NCI-H526 treated with DMSO at 0.1 percent for 48 hours (cell line): ENCODE measurements around the gene C6orf52.
"Not testable (repeated sequence)": the region's sequence is repeated elsewhere in the genome, so short reads cannot be mapped to it uniquely, and the experiment has no call there.

Source experiments
- DNase-seq: peaks from one replicate; lab custom pipeline; 2025; lab: John Stamatoyannopoulos, UW

The C6orf52 gene

GRCh38 chr6:10696655-10697054, 2.2 kb upstream of the C6orf52 start:
- DNase-seq: no peak

- DNase-seq: peak; percentile 49
These were observed 756 bp upstream of the C6orf52 start for GRCh38 chr6:10695086-10695657.

DNA sequence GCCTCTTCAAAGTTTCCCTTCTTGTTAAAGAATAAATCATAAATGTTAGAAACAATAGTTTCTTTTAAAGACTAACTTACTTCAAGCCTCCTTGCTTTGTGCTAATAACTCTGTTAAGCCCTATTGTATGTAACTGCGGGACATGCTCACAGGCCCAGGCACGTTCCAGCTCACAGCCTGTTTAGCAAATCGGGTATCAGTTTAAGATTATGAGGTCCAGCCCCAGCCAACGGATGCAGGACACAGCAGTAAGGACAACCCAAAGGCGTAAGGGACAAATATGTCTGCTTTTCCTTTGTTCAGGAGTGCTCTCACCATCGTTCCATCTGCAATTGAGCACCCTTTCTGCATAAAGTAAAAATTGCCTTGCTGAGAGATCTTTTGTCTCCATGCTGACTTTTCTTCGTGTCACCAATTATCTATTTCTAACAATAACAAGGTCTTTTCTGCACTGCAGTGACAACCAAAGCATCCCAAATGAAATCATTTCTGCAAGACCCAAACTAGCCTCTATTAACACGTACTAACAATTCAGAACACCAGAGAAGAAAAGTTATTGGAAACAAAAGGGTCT, 1.4 kb downstream of the C6orf52 start:
- no peak for DNase-seq

DNA sequence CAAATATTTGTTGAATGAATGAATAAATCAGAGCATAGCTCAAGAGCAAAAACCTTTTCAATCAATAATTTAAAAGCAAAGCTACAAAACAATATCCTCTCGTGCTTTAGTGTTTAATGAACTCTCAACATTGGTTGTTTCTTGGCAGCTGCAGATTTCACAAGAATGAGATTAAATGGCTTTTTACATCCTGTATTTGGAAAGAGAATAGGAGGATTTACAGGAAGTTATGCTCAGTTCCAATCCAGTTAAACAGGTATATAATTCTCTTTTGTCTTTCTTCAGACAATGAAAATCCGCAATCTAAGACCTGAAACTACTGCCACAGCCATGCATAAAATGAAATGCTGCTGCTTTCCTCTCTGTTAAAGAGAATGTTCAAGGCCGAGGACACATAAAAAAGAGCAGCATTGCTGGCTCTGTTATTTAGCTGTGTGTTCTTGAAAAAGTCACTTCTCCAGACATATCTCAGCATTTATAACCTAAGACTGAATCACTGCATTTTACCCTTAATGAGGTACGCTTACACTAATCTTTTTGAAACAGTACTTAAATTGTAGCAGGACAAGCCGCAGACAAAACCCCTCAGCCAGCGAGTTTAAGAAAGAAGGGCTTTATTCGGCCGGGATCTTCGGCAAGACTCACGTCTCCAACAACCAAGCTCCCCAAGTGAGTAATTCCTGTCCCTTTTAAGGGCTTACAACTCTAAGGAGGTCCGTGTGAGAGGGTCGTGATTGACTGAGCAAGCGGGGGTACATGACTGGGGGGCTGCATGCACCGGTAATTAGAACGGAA, 3.6 kb downstream of the C6orf52 start:
- no peak for DNase-seq

DNA sequence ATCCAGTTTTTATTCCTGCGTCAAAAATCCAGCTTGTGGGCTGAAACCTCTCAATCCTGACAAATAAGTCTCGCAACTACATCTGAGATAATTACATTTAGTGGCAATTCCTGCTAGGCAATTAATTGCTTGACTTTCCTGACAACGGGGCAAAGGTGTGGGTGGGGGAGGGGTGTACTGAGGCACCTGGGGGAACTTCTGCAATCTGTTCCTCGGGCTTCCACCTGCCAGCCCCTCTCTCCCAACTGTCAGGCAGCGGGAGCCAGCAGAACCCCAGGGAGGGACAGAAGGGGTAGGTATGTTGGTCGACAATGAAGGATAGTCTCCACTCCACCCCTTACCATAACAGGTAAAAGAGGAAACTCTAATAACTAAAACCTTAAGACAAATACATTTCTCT, 6.8 kb downstream of the C6orf52 start:
- no peak for DNase-seq

DNA sequence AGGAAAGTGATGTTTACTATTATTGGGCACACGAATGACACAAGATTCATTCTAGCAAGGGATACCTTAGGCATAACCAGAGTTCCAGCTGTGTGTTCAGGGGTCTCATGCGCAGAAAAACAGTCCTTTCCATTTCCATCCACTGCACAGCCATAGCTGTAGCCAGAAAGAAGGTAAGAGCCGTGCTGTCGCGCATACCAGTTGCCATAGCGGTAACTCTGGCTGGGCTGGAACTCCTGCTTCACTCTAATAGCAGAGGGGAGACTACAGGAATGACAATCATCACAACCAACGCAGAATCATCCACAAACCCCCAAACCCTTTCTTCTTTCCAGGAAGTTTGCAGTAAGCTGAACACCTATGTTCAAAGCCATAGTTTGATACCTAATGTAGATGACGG, 7.5 kb downstream of the C6orf52 start:
- DNase-seq: no peak

- DNase-seq: no peak
These were observed 9.1 kb downstream of the C6orf52 start for GRCh38 chr6:10685092-10685915.

- no peak for DNase-seq
These were observed 9.8 kb downstream of the C6orf52 start for GRCh38 chr6:10684618-10685017.

- no peak for DNase-seq
These were observed 11.9 kb downstream of the C6orf52 start for GRCh38 chr6:10682355-10682988.

DNA sequence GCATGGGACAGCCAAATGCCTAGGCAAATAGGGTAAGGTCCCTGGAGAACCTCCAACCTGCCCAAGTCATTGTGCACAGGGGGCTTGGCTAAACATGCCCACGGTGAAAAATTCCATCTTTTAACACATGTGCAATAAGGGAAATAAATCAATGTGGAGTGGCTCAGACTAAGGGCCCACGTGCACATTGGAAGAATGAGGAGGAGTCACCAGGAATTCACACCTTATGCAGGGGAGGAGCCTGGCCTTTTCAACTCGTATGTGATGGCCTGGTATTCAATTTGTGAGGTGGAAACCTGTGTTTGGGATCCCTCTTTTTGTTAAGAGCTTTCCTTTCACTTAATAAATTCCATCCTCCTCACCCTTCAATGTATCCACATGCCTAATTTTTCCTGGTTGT, 12.6 kb downstream of the C6orf52 start:
- DNase-seq: no peak

DNA sequence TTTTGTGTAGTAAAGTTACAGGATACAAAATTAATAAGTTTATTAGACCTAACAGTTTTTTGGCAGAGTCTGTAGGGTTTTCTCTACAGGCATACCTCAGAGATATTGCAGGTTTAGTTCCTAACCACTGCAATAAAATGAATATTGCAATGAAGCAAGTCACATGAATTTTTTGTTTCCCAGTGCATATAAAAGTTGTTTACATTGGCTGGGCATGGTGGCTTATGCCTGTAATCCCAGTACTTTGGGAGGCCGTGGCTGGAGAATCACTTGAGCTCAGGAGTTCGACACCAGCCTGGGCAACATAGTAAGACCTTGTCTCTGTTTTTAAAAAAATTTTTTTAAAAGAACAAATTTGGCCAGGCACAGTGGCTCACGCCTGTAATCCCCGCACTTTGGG, 16.0 kb downstream of the C6orf52 start:
- no peak for DNase-seq

DNA sequence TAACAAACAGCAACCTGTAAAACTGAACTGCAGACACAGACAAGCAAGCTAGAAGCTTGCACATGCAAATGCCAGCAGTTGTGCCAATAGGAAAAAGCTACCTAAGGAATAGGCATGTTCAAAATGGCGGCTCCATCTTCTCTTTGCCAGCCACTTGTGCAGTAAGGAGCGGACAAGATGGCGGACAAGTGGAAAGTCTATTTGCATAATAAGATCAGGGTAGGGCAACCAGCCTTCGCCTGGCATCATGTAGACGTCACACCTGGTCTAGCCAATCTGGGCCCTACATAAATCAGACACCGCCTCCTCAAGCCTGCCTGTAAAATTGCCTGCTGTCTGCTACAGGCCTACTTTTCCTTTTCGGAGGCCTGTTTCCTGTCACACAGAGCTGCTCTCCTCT, 18.0 kb downstream of the C6orf52 start:
- no peak for DNase-seq

DNA sequence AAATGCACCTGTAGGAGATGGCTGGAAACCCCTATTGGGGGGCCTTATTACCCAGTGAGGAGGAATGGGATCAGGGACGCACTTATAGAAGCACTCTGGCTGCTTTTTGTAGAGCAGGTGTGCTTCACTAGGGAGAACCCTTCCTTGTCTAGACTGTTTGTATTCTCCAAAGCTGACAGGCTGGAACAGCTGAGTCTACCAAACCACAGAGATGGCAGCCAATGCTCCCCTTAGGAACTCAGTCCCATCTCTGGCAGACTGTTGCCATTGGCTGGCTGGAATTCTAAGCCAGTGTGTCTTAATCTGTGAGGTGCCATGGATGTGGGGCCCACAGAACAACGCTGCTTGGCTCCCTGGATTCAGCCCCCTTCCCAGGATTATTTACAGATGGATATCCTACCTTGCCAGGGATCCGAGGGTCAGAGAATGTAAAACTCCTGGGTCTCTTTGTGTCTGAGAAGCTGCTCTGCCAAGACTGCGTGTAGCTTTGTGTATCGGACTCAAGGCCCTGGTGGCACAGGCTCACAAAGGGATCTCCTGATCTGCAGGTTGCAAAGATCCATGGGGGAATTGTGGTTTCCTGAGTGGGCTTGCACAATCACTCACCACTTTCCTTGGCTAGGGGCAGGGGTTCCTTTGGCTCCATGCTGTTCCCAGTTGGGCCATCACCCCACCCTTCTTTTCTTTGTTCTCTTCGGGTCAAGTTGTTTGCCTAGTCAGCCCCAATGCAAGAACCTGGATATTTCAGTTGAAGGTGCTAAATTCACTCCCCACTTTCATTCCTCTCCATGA, 26.1 kb downstream of the C6orf52 start:
- no peak for DNase-seq

GRCh38 chr6:10665595-10665994, 28.8 kb downstream of the C6orf52 start:
- not testable (repeated sequence) for DNase-seq

DNA sequence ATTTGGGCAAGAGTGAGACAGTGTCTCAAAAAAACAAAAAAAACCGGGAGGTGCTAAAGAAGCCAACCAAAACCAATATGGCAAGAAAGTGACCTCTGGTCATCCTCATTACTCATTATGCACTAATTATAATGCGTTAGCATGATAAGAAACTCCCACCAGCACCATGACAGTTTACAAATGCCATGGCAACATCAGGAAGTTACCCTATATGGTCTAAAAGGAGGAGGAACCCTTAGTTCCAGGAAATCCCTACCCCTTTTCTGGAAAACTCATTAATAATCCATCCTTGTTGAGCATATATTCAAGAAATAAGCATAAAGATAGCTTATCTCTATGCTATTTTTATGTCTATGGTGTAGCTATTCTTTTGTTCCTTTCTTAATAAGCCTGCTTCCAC, 31.7 kb downstream of the C6orf52 start:
- no peak for DNase-seq

DNA sequence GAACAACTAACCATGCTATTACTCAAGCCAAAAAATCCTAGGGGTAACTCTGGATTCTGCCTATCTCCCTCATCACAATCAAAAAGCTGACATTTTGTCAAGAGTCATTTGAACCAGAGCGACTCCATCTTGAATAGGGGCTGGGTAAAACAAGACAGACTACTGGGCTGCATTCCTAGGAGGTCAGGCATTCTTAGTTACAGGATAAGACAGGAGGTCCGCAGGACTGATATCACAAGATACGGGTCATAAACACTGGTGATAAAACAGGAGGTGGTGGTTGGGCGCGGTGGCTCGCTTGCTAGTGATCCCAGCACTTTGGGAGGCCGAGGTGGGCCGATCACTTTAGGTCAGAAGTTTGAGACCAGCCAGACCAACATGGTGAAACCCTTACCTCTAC, 32.2 kb downstream of the C6orf52 start:
- DNase-seq: no peak

GRCh38 chr6:10660431-10661191, 33.8 kb downstream of the C6orf52 start:
- not testable (repeated sequence) for DNase-seq

DNA sequence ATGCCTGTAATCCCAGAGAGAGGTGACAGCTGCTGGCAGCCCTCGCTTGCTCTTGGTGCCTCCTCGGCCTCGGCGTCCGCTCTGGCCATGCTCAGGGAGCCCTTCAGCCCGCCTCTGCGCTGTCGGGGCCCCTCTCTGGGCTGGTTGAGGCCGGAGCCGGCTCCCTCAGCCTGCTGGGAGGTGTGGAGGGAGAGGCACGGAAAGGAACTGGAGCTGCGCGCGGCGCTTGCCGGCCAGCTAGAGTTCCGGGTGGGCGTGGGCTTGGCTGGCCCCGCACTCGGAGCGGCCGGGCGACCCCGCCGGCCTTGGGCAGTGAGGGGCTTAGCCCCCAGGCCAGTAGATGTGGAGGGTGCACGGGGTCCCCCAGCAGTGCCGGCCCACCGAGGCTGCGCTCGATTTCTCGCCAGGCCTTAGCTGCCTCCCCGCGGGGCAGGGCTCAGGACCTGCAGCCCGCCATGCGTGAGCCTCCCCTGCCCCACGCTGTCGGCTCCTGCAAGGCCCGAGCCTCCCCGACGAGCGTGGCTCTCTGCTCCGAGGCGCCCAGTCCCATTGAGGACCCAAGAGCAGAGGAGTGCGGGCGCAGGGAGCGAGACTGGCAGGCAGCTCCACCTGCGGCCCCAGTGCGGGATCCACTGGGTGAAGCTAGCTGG, 34.6 kb downstream of the C6orf52 start:
- no peak for DNase-seq

DNA sequence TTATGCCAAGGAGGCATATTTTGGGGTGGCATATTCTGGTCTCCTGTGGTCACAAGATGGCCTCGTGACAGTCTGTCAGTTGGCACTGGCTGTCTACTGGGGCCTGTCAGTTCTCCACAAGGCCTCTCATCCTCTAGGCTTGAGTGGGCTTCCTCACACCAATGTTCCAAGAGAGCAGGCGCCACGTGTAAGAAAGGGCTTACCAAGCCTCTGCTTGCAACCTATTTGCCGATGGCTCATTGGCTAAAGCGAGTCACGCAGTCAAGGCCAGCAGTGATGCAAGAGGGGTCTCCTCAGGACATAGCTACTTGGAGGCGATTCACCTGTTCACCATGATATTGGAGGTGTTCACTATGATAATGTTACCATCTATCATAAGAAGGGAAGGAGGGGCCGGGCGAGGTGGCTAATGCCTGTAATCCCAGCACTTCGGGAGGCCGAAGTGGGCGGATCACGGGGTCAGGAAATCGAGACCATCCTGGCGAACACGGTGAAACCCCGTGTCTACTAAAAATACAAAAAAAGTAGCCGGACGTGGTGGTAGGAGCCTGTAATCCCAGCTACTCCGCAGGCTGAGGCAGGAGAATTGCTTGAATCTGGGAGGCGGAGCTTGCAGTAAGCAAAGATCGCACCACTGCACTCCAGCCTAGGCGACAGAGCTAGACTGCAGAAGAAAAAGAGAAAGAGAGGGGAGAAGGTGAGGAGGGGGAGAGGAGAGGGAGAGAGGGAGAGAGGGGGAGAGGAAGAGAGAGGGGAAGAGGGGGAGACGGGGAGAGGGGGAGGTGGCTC, 35.3 kb downstream of the C6orf52 start:
- DNase-seq: no peak
